Measurements from ENCODE around the gene PLA2G15. TPM values are rescaled to one million over a fixed set of nuclear protein-coding genes. Genes with fewer than 3 reads are reported as not detected.

The PLA2G15 gene
- total RNA-seq, 4 donors from 2014 or later = 16.4 to 28.6 (median 22.3) TPM

GRCh38 chr16:68276223-68276622 is 31.1 kb downstream of the PLA2G15 start:
- TF ChIP-seq CTCF (IDR thresholded peaks at IDR 0.05) (no peak), POLR2A (IDR thresholded peaks at IDR 0.05) (no peak)
- H3K4me3 ChIP-seq (ENCODE audit: low read depth, poor library complexity, severe bottlenecking) = no peak overlapping the region
- intact Hi-C loops (cut with DNase I; ENCODE audit: low total_unique reads) = no loop called here
- 48 to 51% methylated on average over 3 of the region's 3 CpGs for WGBS, 2 donors
- DNase-seq (ENCODE audit: low spot score in 2 of 2) = no peak

- no peak for DNase-seq (ENCODE audit: low spot score in 2 of 2)
- intact Hi-C loops (cut with DNase I; ENCODE audit: low total_unique reads) = no loop called here
- H3K4me3 ChIP-seq (ENCODE audit: low read depth, poor library complexity, severe bottlenecking) = no peak overlapping the region
- TF ChIP-seq CTCF (IDR thresholded peaks at IDR 0.05) (no peak), POLR2A (IDR thresholded peaks at IDR 0.05) (no peak)
- WGBS, 2 donors = 79 to 84% methylated on average over 13 of the region's 13 CpGs
Observed at GRCh38 chr16:68279726-68280558, 34.8 kb downstream of the PLA2G15 start.

- intact Hi-C loops (cut with DNase I; ENCODE audit: low total_unique reads) = no loop called here
- no peak for TF ChIP-seq CTCF (IDR thresholded peaks at IDR 0.05)
- TF ChIP-seq POLR2A (IDR thresholded peaks at IDR 0.05) = no peak
- 77 to 80% methylated on average over 4 of the region's 4 CpGs for WGBS, 2 donors
- no peak for DNase-seq (ENCODE audit: low spot score in 2 of 2)
- H3K4me3 ChIP-seq (ENCODE audit: low read depth, poor library complexity, severe bottlenecking) = no peak overlapping the region
Observed at GRCh38 chr16:68281368-68282063, 36.3 kb downstream of the PLA2G15 start.

- DNase-seq (ENCODE audit: low spot score in 2 of 2) = no peak
- TF ChIP-seq CTCF (IDR thresholded peaks at IDR 0.05) (no peak), POLR2A (IDR thresholded peaks at IDR 0.05) (no peak)
- WGBS, 2 donors = 72 to 92% methylated on average over 4 of the region's 4 CpGs
- intact Hi-C loops (cut with DNase I; ENCODE audit: low total_unique reads) = no loop called here
- H3K4me3 ChIP-seq (ENCODE audit: low read depth, poor library complexity, severe bottlenecking) = no peak overlapping the region
Observed at GRCh38 chr16:68282064-68282452, 36.9 kb downstream of the PLA2G15 start.

GRCh38 chr16:68283346-68283745 is 38.2 kb downstream of the PLA2G15 start:
- 56 to 60% methylated on average over 5 of the region's 5 CpGs for WGBS, 2 donors
- intact Hi-C loops (cut with DNase I; ENCODE audit: low total_unique reads) = no loop called here
- H3K4me3 ChIP-seq (ENCODE audit: low read depth, poor library complexity, severe bottlenecking) = no peak overlapping the region
- no peak for DNase-seq (ENCODE audit: low spot score in 2 of 2)
- TF ChIP-seq CTCF (IDR thresholded peaks at IDR 0.05) (no peak), POLR2A (IDR thresholded peaks at IDR 0.05) (no peak)
